Measurements from ENCODE around the gene KLF13.

DNA sequence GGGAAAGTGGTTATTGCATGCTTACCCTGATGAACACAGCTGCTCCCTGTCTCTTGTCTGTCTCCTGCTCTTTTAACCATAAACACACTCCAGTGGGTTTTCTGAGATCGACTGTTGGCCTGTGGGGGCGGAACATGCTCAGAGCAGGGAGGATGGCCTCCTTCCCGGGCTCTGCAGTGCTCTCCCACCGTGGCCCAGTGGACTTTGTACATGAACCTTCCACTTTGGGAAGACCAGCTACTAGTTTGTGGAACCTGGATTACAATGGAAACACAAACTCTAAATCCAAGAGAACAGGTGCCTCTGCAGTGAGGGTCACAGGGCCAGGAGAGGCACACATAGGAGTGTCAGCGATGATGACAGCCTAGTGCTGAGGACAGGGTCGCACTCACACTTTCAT lies 56.5 kb downstream of the KLF13 start:
- no peak for TF ChIP-seq CTCF (IDR thresholded peaks at IDR 0.05; ENCODE audit: insufficient read depth, low read length)
- TF ChIP-seq POLR2AphosphoS5 (IDR thresholded peaks at IDR 0.05; ENCODE audit: low read depth): no peak
- no peak for TF ChIP-seq REST (IDR thresholded peaks at IDR 0.05; ENCODE audit: insufficient replicate concordance, low read depth)
- TF ChIP-seq SPI1 (IDR thresholded peaks at IDR 0.05; ENCODE audit: borderline replicate concordance, low read depth): no peak
- no peak for TF ChIP-seq GABPA (IDR thresholded peaks at IDR 0.05; ENCODE audit: low read depth)

Data from HL-60 (cell line).